Measurements from ENCODE around the gene METRN.
"Not testable (repeated sequence)": the region's sequence is repeated elsewhere in the genome, so short reads cannot be mapped to it uniquely, and the experiment has no call there.

Gene METRN

GRCh38 chr16:711084-711483 lies 3.8 kb upstream of the METRN start:
- H3K27me3 ChIP-seq (replicated peaks; ENCODE audit: control insufficient read depth, insufficient read depth, low read length, poor library complexity, severe bottlenecking) = peaks cover 42% of the 10 kb centered on the region
- H3K9me3 ChIP-seq (ENCODE audit: control insufficient read depth, low read length) = no peaks in the 10 kb centered on the region
- H3K36me3 ChIP-seq (ENCODE audit: control insufficient read depth, insufficient read depth, low read length) = no peaks in the 10 kb centered on the region
- H3K4me3 ChIP-seq (ENCODE audit: insufficient read depth, low read depth, low read length, poor library complexity, severe bottlenecking) = no peak overlapping the region
- no peak for DNase-seq
- H3K4me1 ChIP-seq (ENCODE audit: control insufficient read depth, insufficient read depth, low read length, poor library complexity, severe bottlenecking) = peaks cover 17% of the 10 kb centered on the region
- H3K27ac ChIP-seq (ENCODE audit: insufficient read depth, low read length, poor library complexity, severe bottlenecking) = no peak overlapping the region

- Histone ChIP-seq H3K4me1 (ENCODE audit: control insufficient read depth, insufficient read depth, low read length, poor library complexity, severe bottlenecking) (peaks cover 11% of the 10 kb centered on the region), H3K9me3 (ENCODE audit: control insufficient read depth, low read length) (no peaks in the 10 kb centered on the region), H3K4me3 (ENCODE audit: insufficient read depth, low read depth, low read length, poor library complexity, severe bottlenecking) (no peak overlapping the region), H3K36me3 (ENCODE audit: control insufficient read depth, insufficient read depth, low read length) (no peaks in the 10 kb centered on the region), H3K27me3 (replicated peaks; ENCODE audit: control insufficient read depth, insufficient read depth, low read length, poor library complexity, severe bottlenecking) (peaks cover 35% of the 10 kb centered on the region), H3K27ac (ENCODE audit: insufficient read depth, low read length, poor library complexity, severe bottlenecking) (no peak overlapping the region)
- DNase-seq = peak; percentile 58 to 68 (median 67)
Measured at GRCh38 chr16:711548-712320, 3.2 kb upstream of the METRN start.

- Histone ChIP-seq H3K4me1 (ENCODE audit: control insufficient read depth, insufficient read depth, low read length, poor library complexity, severe bottlenecking) (peaks cover 11% of the 10 kb centered on the region), H3K27me3 (replicated peaks; ENCODE audit: control insufficient read depth, insufficient read depth, low read length, poor library complexity, severe bottlenecking) (peaks cover 30% of the 10 kb centered on the region)
- not testable (repeated sequence) for H3K4me3 ChIP-seq (ENCODE audit: insufficient read depth, low read depth, low read length, poor library complexity, severe bottlenecking); H3K9me3 ChIP-seq (ENCODE audit: control insufficient read depth, low read length); H3K27ac ChIP-seq (ENCODE audit: insufficient read depth, low read length, poor library complexity, severe bottlenecking); H3K36me3 ChIP-seq (ENCODE audit: control insufficient read depth, insufficient read depth, low read length); DNase-seq
Measured at GRCh38 chr16:712740-713250, 2.1 kb upstream of the METRN start.

GRCh38 chr16:714079-714478 lies 839 bp upstream of the METRN start:
- Histone ChIP-seq H3K27me3 (replicated peaks; ENCODE audit: control insufficient read depth, insufficient read depth, low read length, poor library complexity, severe bottlenecking) (peaks cover 25% of the 10 kb centered on the region), H3K4me1 (ENCODE audit: control insufficient read depth, insufficient read depth, low read length, poor library complexity, severe bottlenecking) (peaks cover 11% of the 10 kb centered on the region), H3K36me3 (ENCODE audit: control insufficient read depth, insufficient read depth, low read length) (no peaks in the 10 kb centered on the region), H3K9me3 (ENCODE audit: control insufficient read depth, low read length) (no peaks in the 10 kb centered on the region), H3K27ac (ENCODE audit: insufficient read depth, low read length, poor library complexity, severe bottlenecking) (no peak overlapping the region), H3K4me3 (ENCODE audit: insufficient read depth, low read depth, low read length, poor library complexity, severe bottlenecking) (no peak overlapping the region)
- DNase-seq = no peak

- no peak for DNase-seq
- H3K27me3 ChIP-seq (replicated peaks; ENCODE audit: control insufficient read depth, insufficient read depth, low read length, poor library complexity, severe bottlenecking) = peaks cover 10% of the 10 kb centered on the region
- no peaks in the 10 kb centered on the region for H3K9me3 ChIP-seq (ENCODE audit: control insufficient read depth, low read length)
- peak overlapping the region; percentile 53 for H3K4me3 ChIP-seq (ENCODE audit: insufficient read depth, low read depth, low read length, poor library complexity, severe bottlenecking)
- H3K4me1 ChIP-seq (ENCODE audit: control insufficient read depth, insufficient read depth, low read length, poor library complexity, severe bottlenecking) = peaks cover 18% of the 10 kb centered on the region
- H3K27ac ChIP-seq (ENCODE audit: insufficient read depth, low read length, poor library complexity, severe bottlenecking) = no peak overlapping the region
- H3K36me3 ChIP-seq (ENCODE audit: control insufficient read depth, insufficient read depth, low read length) = no peaks in the 10 kb centered on the region
Measured at GRCh38 chr16:715477-716199, 720 bp downstream of the METRN start.

GRCh38 chr16:716200-716568 lies 1.3 kb downstream of the METRN start:
- Histone ChIP-seq H3K27me3 (replicated peaks; ENCODE audit: control insufficient read depth, insufficient read depth, low read length, poor library complexity, severe bottlenecking) (peaks cover 5% of the 10 kb centered on the region), H3K9me3 (ENCODE audit: control insufficient read depth, low read length) (no peaks in the 10 kb centered on the region), H3K4me1 (ENCODE audit: control insufficient read depth, insufficient read depth, low read length, poor library complexity, severe bottlenecking) (peaks cover 23% of the 10 kb centered on the region), H3K27ac (ENCODE audit: insufficient read depth, low read length, poor library complexity, severe bottlenecking) (no peak overlapping the region), H3K4me3 (ENCODE audit: insufficient read depth, low read depth, low read length, poor library complexity, severe bottlenecking) (no peak overlapping the region), H3K36me3 (ENCODE audit: control insufficient read depth, insufficient read depth, low read length) (no peaks in the 10 kb centered on the region)
- no peak for DNase-seq

GRCh38 chr16:716768-717325 lies 1.9 kb downstream of the METRN start:
- Histone ChIP-seq H3K9me3 (ENCODE audit: control insufficient read depth, low read length) (no peaks in the 10 kb centered on the region), H3K27ac (ENCODE audit: insufficient read depth, low read length, poor library complexity, severe bottlenecking) (no peak overlapping the region), H3K27me3 (replicated peaks; ENCODE audit: control insufficient read depth, insufficient read depth, low read length, poor library complexity, severe bottlenecking) (no peaks in the 10 kb centered on the region), H3K4me3 (ENCODE audit: insufficient read depth, low read depth, low read length, poor library complexity, severe bottlenecking) (no peak overlapping the region), H3K36me3 (ENCODE audit: control insufficient read depth, insufficient read depth, low read length) (no peaks in the 10 kb centered on the region), H3K4me1 (ENCODE audit: control insufficient read depth, insufficient read depth, low read length, poor library complexity, severe bottlenecking) (peaks cover 30% of the 10 kb centered on the region)
- DNase-seq = no peak

GRCh38 chr16:717450-718245 lies 2.7 kb downstream of the METRN start:
- no peak for DNase-seq
- Histone ChIP-seq H3K27ac (ENCODE audit: insufficient read depth, low read length, poor library complexity, severe bottlenecking) (no peak overlapping the region), H3K27me3 (replicated peaks; ENCODE audit: control insufficient read depth, insufficient read depth, low read length, poor library complexity, severe bottlenecking) (no peaks in the 10 kb centered on the region), H3K4me1 (ENCODE audit: control insufficient read depth, insufficient read depth, low read length, poor library complexity, severe bottlenecking) (peaks cover 33% of the 10 kb centered on the region), H3K9me3 (ENCODE audit: control insufficient read depth, low read length) (no peaks in the 10 kb centered on the region), H3K4me3 (ENCODE audit: insufficient read depth, low read depth, low read length, poor library complexity, severe bottlenecking) (no peak overlapping the region), H3K36me3 (ENCODE audit: control insufficient read depth, insufficient read depth, low read length) (no peaks in the 10 kb centered on the region)

- Histone ChIP-seq H3K9me3 (ENCODE audit: control insufficient read depth, low read length) (no peaks in the 10 kb centered on the region), H3K27me3 (replicated peaks; ENCODE audit: control insufficient read depth, insufficient read depth, low read length, poor library complexity, severe bottlenecking) (no peaks in the 10 kb centered on the region), H3K36me3 (ENCODE audit: control insufficient read depth, insufficient read depth, low read length) (no peaks in the 10 kb centered on the region), H3K4me3 (ENCODE audit: insufficient read depth, low read depth, low read length, poor library complexity, severe bottlenecking) (no peak overlapping the region), H3K4me1 (ENCODE audit: control insufficient read depth, insufficient read depth, low read length, poor library complexity, severe bottlenecking) (peaks cover 33% of the 10 kb centered on the region), H3K27ac (ENCODE audit: insufficient read depth, low read length, poor library complexity, severe bottlenecking) (no peak overlapping the region)
- no peak for DNase-seq
Measured at GRCh38 chr16:718389-718788, 3.5 kb downstream of the METRN start.

Measured in effector memory CD4-positive, alpha-beta T cell (primary cell).